ENCODE measurements around the gene ERCC6L2.

The ERCC6L2 gene

GRCh38 chr9:95936579-95937075, 61.1 kb downstream of the ERCC6L2 start:
- TF ChIP-seq FOXP2 (optimal IDR thresholded peaks at IDR 0.05; ENCODE audit: control extremely low read depth, extremely low read length, insufficient read depth), result no peak
- TF ChIP-seq EZH2 (IDR thresholded peaks at IDR 0.05), result no peak
- no peak for TF ChIP-seq POLR2AphosphoS5 (IDR thresholded peaks at IDR 0.05; ENCODE audit: borderline replicate concordance, low read depth, low read length)
- Histone ChIP-seq H3K27ac (no peak overlapping the region), H3K9me3 (ENCODE audit: low read depth, low read length) (peaks cover 13% of the 10 kb centered on the region; the same call in 1 of the 2 replicates), H3K9ac (ENCODE audit: insufficient read length) (no peak overlapping the region), H3K36me3 (ENCODE audit: insufficient read depth, low read length) (peaks cover 98% of the 10 kb centered on the region), H3K4me3 (no peak overlapping the region)
- no peak for DNase-seq (ENCODE audit: low read depth, low spot score)

GRCh38 chr9:95937131-95937530, 61.6 kb downstream of the ERCC6L2 start:
- DNase-seq (ENCODE audit: low read depth, low spot score), result no peak
- TF ChIP-seq FOXP2 (optimal IDR thresholded peaks at IDR 0.05; ENCODE audit: control extremely low read depth, extremely low read length, insufficient read depth) (no peak), POLR2AphosphoS5 (IDR thresholded peaks at IDR 0.05; ENCODE audit: borderline replicate concordance, low read depth, low read length) (no peak), EZH2 (IDR thresholded peaks at IDR 0.05) (no peak)
- H3K36me3 ChIP-seq (ENCODE audit: insufficient read depth, low read length), result peaks cover 98% of the 10 kb centered on the region
- H3K27ac ChIP-seq, result no peak overlapping the region
- no peak overlapping the region for H3K4me3 ChIP-seq
- peaks cover 13% of the 10 kb centered on the region; the same call in 1 of the 2 replicates for H3K9me3 ChIP-seq (ENCODE audit: low read depth, low read length)
- no peak overlapping the region for H3K9ac ChIP-seq (ENCODE audit: insufficient read length)

- H3K27ac ChIP-seq, result no peak overlapping the region
- DNase-seq (ENCODE audit: low read depth, low spot score), result no peak
- H3K9ac ChIP-seq (ENCODE audit: insufficient read length), result no peak overlapping the region
- H3K4me3 ChIP-seq, result no peak overlapping the region
- peaks cover 98% of the 10 kb centered on the region for H3K36me3 ChIP-seq (ENCODE audit: insufficient read depth, low read length)
- no peak for TF ChIP-seq POLR2AphosphoS5 (IDR thresholded peaks at IDR 0.05; ENCODE audit: borderline replicate concordance, low read depth, low read length)
- no peak for TF ChIP-seq FOXP2 (optimal IDR thresholded peaks at IDR 0.05; ENCODE audit: control extremely low read depth, extremely low read length, insufficient read depth)
- TF ChIP-seq EZH2 (IDR thresholded peaks at IDR 0.05), result no peak
- H3K9me3 ChIP-seq (ENCODE audit: low read depth, low read length), result peaks cover 13% of the 10 kb centered on the region; the same call in 1 of the 2 replicates
Observed at GRCh38 chr9:95938724-95939123, 63.2 kb downstream of the ERCC6L2 start.

DNA sequence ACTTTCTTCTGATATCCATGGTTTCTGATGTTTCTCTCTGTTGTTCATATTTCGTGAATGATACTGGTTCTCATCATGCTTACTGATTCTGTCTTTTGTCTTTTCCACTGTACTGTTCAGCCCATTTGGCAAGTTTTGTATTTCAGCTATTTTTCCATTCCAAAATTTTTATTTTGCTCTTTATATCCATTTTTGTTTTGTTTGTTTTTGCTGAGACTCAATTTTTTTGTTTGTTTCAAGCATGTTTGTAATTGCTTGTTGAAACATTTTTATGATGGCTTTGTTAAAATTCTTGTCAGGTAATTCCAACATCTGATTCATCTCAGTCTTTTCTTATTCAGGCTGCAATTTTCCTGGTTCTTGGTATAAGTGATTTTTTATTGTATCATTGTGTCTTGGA, 64.0 kb downstream of the ERCC6L2 start:
- Histone ChIP-seq H3K36me3 (ENCODE audit: insufficient read depth, low read length) (peaks cover 98% of the 10 kb centered on the region), H3K9ac (ENCODE audit: insufficient read length) (no peak overlapping the region), H3K9me3 (ENCODE audit: low read depth, low read length) (peaks cover 13% of the 10 kb centered on the region; the same call in 1 of the 2 replicates), H3K4me3 (no peak overlapping the region), H3K27ac (no peak overlapping the region)
- TF ChIP-seq EZH2 (IDR thresholded peaks at IDR 0.05), result no peak
- no peak for TF ChIP-seq FOXP2 (optimal IDR thresholded peaks at IDR 0.05; ENCODE audit: control extremely low read depth, extremely low read length, insufficient read depth)
- TF ChIP-seq POLR2AphosphoS5 (IDR thresholded peaks at IDR 0.05; ENCODE audit: borderline replicate concordance, low read depth, low read length), result no peak
- DNase-seq (ENCODE audit: low read depth, low spot score), result no peak

DNA sequence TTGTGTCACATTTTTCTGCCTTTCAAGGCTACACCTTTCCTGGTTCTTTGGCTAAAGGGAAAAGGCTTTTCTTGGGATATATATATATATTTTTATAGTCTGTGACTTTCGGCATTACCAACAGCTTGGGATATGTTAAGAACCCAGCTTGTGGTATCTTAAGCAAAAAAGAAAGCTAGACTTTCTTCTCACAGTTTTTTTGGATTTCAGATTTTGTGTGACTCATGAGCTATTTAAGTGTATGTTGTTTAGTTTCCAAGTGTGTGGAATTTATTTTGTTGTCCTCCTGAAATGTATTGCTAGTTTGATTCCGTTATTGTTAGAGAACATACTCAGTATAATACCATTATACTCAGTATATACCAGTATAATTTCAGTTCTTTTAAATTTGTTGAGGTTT, 64.8 kb downstream of the ERCC6L2 start:
- H3K9ac ChIP-seq (ENCODE audit: insufficient read length), result no peak overlapping the region
- DNase-seq (ENCODE audit: low read depth, low spot score), result no peak

DNA sequence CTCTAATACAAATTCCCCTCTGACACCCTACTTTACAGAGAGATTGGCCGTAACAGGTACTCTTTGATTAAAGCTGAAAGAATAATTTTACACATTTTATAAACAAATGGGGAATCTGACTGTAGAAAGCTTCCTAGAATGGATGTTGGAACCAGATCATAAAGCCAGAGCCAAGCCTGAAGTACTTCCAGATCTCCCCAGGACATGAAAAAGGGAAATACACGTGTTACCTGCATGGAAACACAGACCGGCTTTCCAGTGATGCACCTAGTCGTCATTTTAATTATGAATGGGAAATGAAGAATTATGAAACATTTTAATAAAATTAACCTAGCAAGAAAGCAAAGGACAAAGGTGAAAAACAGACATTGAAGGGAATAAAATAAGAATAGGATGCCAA, 66.5 kb downstream of the ERCC6L2 start:
- no peak overlapping the region for H3K4me3 ChIP-seq
- DNase-seq (ENCODE audit: low read depth, low spot score), result no peak
- H3K9ac ChIP-seq (ENCODE audit: insufficient read length), result no peak overlapping the region
- TF ChIP-seq FOXP2 (optimal IDR thresholded peaks at IDR 0.05; ENCODE audit: control extremely low read depth, extremely low read length, insufficient read depth), result no peak
- no peak for TF ChIP-seq EZH2 (IDR thresholded peaks at IDR 0.05)
- TF ChIP-seq POLR2AphosphoS5 (IDR thresholded peaks at IDR 0.05; ENCODE audit: borderline replicate concordance, low read depth, low read length), result no peak
- no peak overlapping the region for H3K27ac ChIP-seq
- peaks cover 84% of the 10 kb centered on the region for H3K36me3 ChIP-seq (ENCODE audit: insufficient read depth, low read length)
- H3K9me3 ChIP-seq (ENCODE audit: low read depth, low read length), result peaks cover 12% of the 10 kb centered on the region; the same call in 1 of the 2 replicates

More for the DNA sequence above, 64.8 kb downstream of the ERCC6L2 start:
- Histone ChIP-seq H3K9me3 (ENCODE audit: low read depth, low read length) (peaks cover 13% of the 10 kb centered on the region; the same call in 1 of the 2 replicates), H3K4me3 (no peak overlapping the region), H3K27ac (no peak overlapping the region), H3K36me3 (ENCODE audit: insufficient read depth, low read length) (peaks cover 91% of the 10 kb centered on the region)
- no peak for TF ChIP-seq FOXP2 (optimal IDR thresholded peaks at IDR 0.05; ENCODE audit: control extremely low read depth, extremely low read length, insufficient read depth)
- no peak for TF ChIP-seq EZH2 (IDR thresholded peaks at IDR 0.05)
- no peak for TF ChIP-seq POLR2AphosphoS5 (IDR thresholded peaks at IDR 0.05; ENCODE audit: borderline replicate concordance, low read depth, low read length)

DNA sequence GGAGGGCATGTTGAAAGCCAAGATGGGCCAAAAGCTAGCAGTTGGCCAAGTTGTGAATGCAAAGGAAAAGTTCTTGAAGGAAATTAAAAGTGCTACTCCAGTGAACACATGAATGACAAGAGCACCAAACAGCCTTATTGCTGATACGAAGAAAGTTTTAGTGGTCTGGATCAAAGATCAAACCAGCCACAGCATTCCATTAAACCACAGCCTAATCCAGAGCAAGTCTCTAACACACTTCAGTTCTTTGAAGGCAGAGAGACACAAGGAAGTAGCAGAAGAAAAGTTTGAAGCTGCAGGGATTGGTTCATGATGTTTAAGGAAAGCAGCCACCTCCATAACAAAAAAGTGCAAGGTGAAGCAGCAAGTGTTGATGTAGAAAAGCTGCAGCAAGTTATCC, 71.6 kb downstream of the ERCC6L2 start:
- Histone ChIP-seq H3K9me3 (ENCODE audit: low read depth, low read length) (peaks cover 11% of the 10 kb centered on the region; the same call in 1 of the 2 replicates), H3K27ac (no peak overlapping the region), H3K36me3 (ENCODE audit: insufficient read depth, low read length) (peaks cover 78% of the 10 kb centered on the region), H3K4me3 (no peak overlapping the region), H3K9ac (ENCODE audit: insufficient read length) (no peak overlapping the region)
- TF ChIP-seq POLR2AphosphoS5 (IDR thresholded peaks at IDR 0.05; ENCODE audit: borderline replicate concordance, low read depth, low read length) (no peak), EZH2 (IDR thresholded peaks at IDR 0.05) (no peak), FOXP2 (optimal IDR thresholded peaks at IDR 0.05; ENCODE audit: control extremely low read depth, extremely low read length, insufficient read depth) (no peak)
- DNase-seq (ENCODE audit: low read depth, low spot score), result no peak

DNA sequence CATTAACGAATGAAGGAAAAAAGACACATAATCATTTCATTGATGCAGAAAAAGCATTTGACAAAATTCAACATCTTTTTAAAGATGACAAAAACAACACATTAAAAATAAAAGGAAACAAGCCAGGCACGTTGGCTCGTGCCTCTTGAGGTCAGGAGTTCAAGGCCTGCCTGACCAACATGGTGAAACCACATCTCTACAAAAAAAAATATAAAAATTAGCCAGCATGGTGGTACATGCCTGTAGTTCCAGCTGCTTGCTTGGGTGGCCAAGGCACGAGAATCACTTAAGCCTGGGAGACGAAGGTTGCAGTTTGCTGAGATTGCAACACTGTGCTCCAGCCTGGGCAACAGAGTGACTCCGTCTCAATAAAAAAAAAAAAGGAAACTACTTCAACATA, 77.0 kb downstream of the ERCC6L2 start:
- TF ChIP-seq EZH2 (IDR thresholded peaks at IDR 0.05) (no peak), POLR2AphosphoS5 (IDR thresholded peaks at IDR 0.05; ENCODE audit: borderline replicate concordance, low read depth, low read length) (no peak), FOXP2 (optimal IDR thresholded peaks at IDR 0.05; ENCODE audit: control extremely low read depth, extremely low read length, insufficient read depth) (no peak)
- Histone ChIP-seq H3K4me3 (no peak overlapping the region), H3K36me3 (ENCODE audit: insufficient read depth, low read length) (peaks cover 62% of the 10 kb centered on the region)

DNA sequence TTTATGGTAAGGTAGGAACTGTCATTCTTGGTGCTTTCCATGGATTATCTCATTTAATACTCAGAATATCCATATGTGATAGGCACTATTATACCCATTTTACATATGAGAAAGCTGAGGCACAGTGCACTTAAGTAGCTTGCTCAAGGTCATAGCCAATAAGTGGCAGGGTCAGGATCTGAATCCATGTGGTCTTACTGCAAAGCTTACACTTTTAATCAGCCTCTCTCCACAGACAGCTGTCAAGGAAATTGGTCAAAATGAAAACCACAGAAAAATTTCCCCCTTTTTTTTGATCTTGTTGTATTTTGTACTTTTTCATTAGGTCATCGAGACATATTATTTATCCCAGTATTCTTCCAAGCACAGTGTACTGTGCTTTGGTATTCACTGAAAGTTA, 78.5 kb downstream of the ERCC6L2 start:
- Histone ChIP-seq H3K4me3 (no peak overlapping the region), H3K36me3 (ENCODE audit: insufficient read depth, low read length) (peaks cover 49% of the 10 kb centered on the region), H3K27ac (no peak overlapping the region), H3K9me3 (ENCODE audit: low read depth, low read length) (no peaks in the 10 kb centered on the region), H3K9ac (ENCODE audit: insufficient read length) (no peak overlapping the region)
- DNase-seq (ENCODE audit: low read depth, low spot score), result no peak
- TF ChIP-seq POLR2AphosphoS5 (IDR thresholded peaks at IDR 0.05; ENCODE audit: borderline replicate concordance, low read depth, low read length) (no peak), FOXP2 (optimal IDR thresholded peaks at IDR 0.05; ENCODE audit: control extremely low read depth, extremely low read length, insufficient read depth) (no peak)

More for the DNA sequence above, 77.0 kb downstream of the ERCC6L2 start:
- DNase-seq (ENCODE audit: low read depth, low spot score), result no peak
- peaks cover 5% of the 10 kb centered on the region; the same call in 1 of the 2 replicates for H3K9me3 ChIP-seq (ENCODE audit: low read depth, low read length)
- H3K9ac ChIP-seq (ENCODE audit: insufficient read length), result no peak overlapping the region
- H3K27ac ChIP-seq, result no peak overlapping the region
